Measurements from ENCODE around the gene HLCS.

HLCS gene

GRCh38 chr21:36790616-36791015 lies 175.9 kb downstream of the HLCS start:
- Histone ChIP-seq H3K4me3 (ENCODE audit: low read depth, low read length) (no peak overlapping the region), H3K4me1 (ENCODE audit: control insufficient read depth, insufficient read depth, low read length, unreplicated experiment) (no peaks in the 10 kb centered on the region), H3K36me3 (ENCODE audit: insufficient read depth, low read length) (no peaks in the 10 kb centered on the region), H3K27ac (ENCODE audit: low read depth, low read length) (no peak overlapping the region), H3K79me2 (ENCODE audit: control insufficient read depth, insufficient read depth, low read length, unreplicated experiment) (no peaks in the 10 kb centered on the region), H3K27me3 (ENCODE audit: insufficient read depth, low read length) (no peaks in the 10 kb centered on the region), H2AFZ (ENCODE audit: low read length, unreplicated experiment) (no peak overlapping the region)

DNA sequence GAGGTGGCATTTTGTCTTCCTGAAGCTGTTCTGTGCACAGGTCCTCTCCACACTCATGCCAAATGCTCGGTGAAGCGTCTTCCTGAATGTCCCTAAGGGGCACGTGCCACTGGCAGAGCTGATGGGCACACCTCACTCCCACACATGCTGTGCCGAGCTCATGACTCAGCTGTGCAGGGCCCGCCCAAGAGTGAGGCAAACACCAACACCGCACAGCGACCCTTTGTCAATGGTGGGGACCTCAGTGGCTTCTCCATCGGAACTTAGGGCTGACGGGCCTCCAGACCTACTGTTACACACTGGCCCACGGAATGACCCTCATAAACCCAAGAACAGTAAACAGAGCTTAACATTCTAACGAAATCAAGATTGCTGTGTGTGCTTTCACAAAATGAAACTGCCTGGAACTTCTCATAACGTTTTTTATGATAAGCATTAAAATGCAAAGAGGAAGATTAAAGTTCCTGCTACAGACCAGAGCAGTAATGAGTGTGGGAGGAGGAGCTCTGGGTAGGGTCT lies 178.3 kb downstream of the HLCS start:
- H3K4me1 ChIP-seq (ENCODE audit: control insufficient read depth, insufficient read depth, low read length, unreplicated experiment) = no peaks in the 10 kb centered on the region
- no peak overlapping the region for H3K27ac ChIP-seq (ENCODE audit: low read depth, low read length)
- H3K27me3 ChIP-seq (ENCODE audit: insufficient read depth, low read length) = no peaks in the 10 kb centered on the region
- H3K79me2 ChIP-seq (ENCODE audit: control insufficient read depth, insufficient read depth, low read length, unreplicated experiment) = no peaks in the 10 kb centered on the region
- no peak overlapping the region for H2AFZ ChIP-seq (ENCODE audit: low read length, unreplicated experiment)
- H3K36me3 ChIP-seq (ENCODE audit: insufficient read depth, low read length) = no peaks in the 10 kb centered on the region
- no peak overlapping the region for H3K4me3 ChIP-seq (ENCODE audit: low read depth, low read length)

GRCh38 chr21:36786186-36786585 lies 180.3 kb downstream of the HLCS start:
- no peaks in the 10 kb centered on the region for H3K36me3 ChIP-seq (ENCODE audit: insufficient read depth, low read length)
- no peaks in the 10 kb centered on the region for H3K79me2 ChIP-seq (ENCODE audit: control insufficient read depth, insufficient read depth, low read length, unreplicated experiment)
- no peak overlapping the region for H3K4me3 ChIP-seq (ENCODE audit: low read depth, low read length)
- no peaks in the 10 kb centered on the region for H3K27me3 ChIP-seq (ENCODE audit: insufficient read depth, low read length)
- no peaks in the 10 kb centered on the region for H3K4me1 ChIP-seq (ENCODE audit: control insufficient read depth, insufficient read depth, low read length, unreplicated experiment)
- H2AFZ ChIP-seq (ENCODE audit: low read length, unreplicated experiment) = no peak overlapping the region
- no peak overlapping the region for H3K27ac ChIP-seq (ENCODE audit: low read depth, low read length)

DNA sequence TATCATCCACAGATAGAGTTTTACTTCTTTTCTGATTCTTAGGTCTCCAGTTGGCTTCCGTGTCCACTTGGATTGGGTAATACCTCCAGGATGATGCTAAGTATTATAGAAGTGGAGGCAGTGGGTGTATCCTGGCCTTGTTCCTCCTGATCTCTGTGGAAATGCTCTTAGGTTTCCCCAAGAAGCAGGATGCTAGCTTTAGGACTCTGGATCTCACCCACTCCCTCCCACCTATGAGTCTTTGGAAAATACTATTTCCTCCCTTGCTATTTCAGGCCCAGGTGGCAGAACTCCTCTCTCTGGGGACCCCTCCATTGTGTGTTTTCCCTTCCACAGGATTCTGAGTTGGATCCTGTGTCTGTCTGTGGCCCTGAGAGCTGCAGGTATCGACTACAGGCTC lies 180.9 kb downstream of the HLCS start:
- Histone ChIP-seq H3K79me2 (ENCODE audit: control insufficient read depth, insufficient read depth, low read length, unreplicated experiment) (no peaks in the 10 kb centered on the region), H3K36me3 (ENCODE audit: insufficient read depth, low read length) (no peaks in the 10 kb centered on the region), H3K27me3 (ENCODE audit: insufficient read depth, low read length) (no peaks in the 10 kb centered on the region), H3K4me1 (ENCODE audit: control insufficient read depth, insufficient read depth, low read length, unreplicated experiment) (no peaks in the 10 kb centered on the region), H3K27ac (ENCODE audit: low read depth, low read length) (no peak overlapping the region), H3K4me3 (ENCODE audit: low read depth, low read length) (no peak overlapping the region), H2AFZ (ENCODE audit: low read length, unreplicated experiment) (no peak overlapping the region)

- no peaks in the 10 kb centered on the region for H3K79me2 ChIP-seq (ENCODE audit: control insufficient read depth, insufficient read depth, low read length, unreplicated experiment)
- no peak overlapping the region for H3K4me3 ChIP-seq (ENCODE audit: low read depth, low read length)
- no peak overlapping the region for H2AFZ ChIP-seq (ENCODE audit: low read length, unreplicated experiment)
- no peaks in the 10 kb centered on the region for H3K36me3 ChIP-seq (ENCODE audit: insufficient read depth, low read length)
- no peaks in the 10 kb centered on the region for H3K27me3 ChIP-seq (ENCODE audit: insufficient read depth, low read length)
- no peaks in the 10 kb centered on the region for H3K4me1 ChIP-seq (ENCODE audit: control insufficient read depth, insufficient read depth, low read length, unreplicated experiment)
- H3K27ac ChIP-seq (ENCODE audit: low read depth, low read length) = no peak overlapping the region
Observed at GRCh38 chr21:36784947-36785346, 181.5 kb downstream of the HLCS start.

GRCh38 chr21:36783612-36784374 lies 182.7 kb downstream of the HLCS start:
- H3K79me2 ChIP-seq (ENCODE audit: control insufficient read depth, insufficient read depth, low read length, unreplicated experiment) = no peaks in the 10 kb centered on the region
- H2AFZ ChIP-seq (ENCODE audit: low read length, unreplicated experiment) = no peak overlapping the region
- H3K4me3 ChIP-seq (ENCODE audit: low read depth, low read length) = no peak overlapping the region
- no peaks in the 10 kb centered on the region for H3K4me1 ChIP-seq (ENCODE audit: control insufficient read depth, insufficient read depth, low read length, unreplicated experiment)
- H3K27ac ChIP-seq (ENCODE audit: low read depth, low read length) = no peak overlapping the region
- H3K36me3 ChIP-seq (ENCODE audit: insufficient read depth, low read length) = no peaks in the 10 kb centered on the region
- H3K27me3 ChIP-seq (ENCODE audit: insufficient read depth, low read length) = no peaks in the 10 kb centered on the region

DNA sequence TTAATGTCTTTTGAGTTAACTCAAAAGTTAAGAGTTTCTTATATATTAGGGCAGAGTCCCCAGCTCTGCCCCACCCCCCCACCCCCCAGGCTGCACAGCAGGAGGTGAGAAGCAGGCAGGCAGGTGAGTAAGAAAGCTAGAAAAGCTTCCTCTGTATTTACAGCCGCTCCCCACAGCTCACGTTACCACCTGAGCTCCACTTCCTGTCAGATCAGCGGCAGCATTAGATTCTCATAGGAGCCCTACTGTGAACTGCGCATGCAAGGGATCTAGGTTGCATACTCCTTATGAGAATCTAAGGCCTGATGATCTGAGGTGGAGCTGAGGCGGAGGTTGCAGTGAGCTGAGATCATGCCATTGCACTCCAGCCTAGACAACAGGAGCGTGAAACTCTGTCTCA lies 185.6 kb downstream of the HLCS start:
- Histone ChIP-seq H3K4me3 (ENCODE audit: low read depth, low read length) (no peak overlapping the region), H3K36me3 (ENCODE audit: insufficient read depth, low read length) (no peaks in the 10 kb centered on the region), H2AFZ (ENCODE audit: low read length, unreplicated experiment) (no peak overlapping the region), H3K27ac (ENCODE audit: low read depth, low read length) (no peak overlapping the region), H3K4me1 (ENCODE audit: control insufficient read depth, insufficient read depth, low read length, unreplicated experiment) (no peaks in the 10 kb centered on the region), H3K27me3 (ENCODE audit: insufficient read depth, low read length) (no peaks in the 10 kb centered on the region), H3K79me2 (ENCODE audit: control insufficient read depth, insufficient read depth, low read length, unreplicated experiment) (no peaks in the 10 kb centered on the region)

- peaks cover 6% of the 10 kb centered on the region for H3K4me1 ChIP-seq (ENCODE audit: control insufficient read depth, insufficient read depth, low read length, unreplicated experiment)
- no peak overlapping the region for H3K27ac ChIP-seq (ENCODE audit: low read depth, low read length)
- no peak overlapping the region for H3K4me3 ChIP-seq (ENCODE audit: low read depth, low read length)
- no peaks in the 10 kb centered on the region for H3K79me2 ChIP-seq (ENCODE audit: control insufficient read depth, insufficient read depth, low read length, unreplicated experiment)
- no peaks in the 10 kb centered on the region for H3K36me3 ChIP-seq (ENCODE audit: insufficient read depth, low read length)
- H3K27me3 ChIP-seq (ENCODE audit: insufficient read depth, low read length) = no peaks in the 10 kb centered on the region
- no peak overlapping the region for H2AFZ ChIP-seq (ENCODE audit: low read length, unreplicated experiment)
Observed at GRCh38 chr21:36776981-36777617, 189.4 kb downstream of the HLCS start.

DNA sequence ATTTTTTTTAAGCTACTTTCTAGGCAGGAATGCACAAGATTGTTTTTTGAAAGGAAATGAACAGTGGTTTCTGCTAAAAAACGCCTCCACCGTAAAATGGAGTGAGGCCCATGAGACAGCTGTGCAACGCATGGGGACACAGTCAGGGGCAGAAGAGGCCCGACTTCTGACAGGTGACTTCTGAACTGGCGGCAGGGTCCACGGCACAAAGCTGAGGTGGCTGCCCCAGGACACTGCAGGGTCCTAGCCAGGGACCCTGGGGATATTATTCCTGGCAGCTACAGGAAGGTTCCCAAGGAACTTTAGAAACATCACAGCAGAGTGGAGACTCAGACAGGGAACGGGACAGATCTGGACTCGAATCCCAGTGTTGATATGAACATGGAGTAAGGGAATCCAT lies 192.5 kb downstream of the HLCS start:
- no peaks in the 10 kb centered on the region for H3K36me3 ChIP-seq (ENCODE audit: insufficient read depth, low read length)

GRCh38 chr21:36773117-36773516 lies 193.4 kb downstream of the HLCS start:
- Histone ChIP-seq H3K27ac (ENCODE audit: low read depth, low read length) (no peak overlapping the region), H3K79me2 (ENCODE audit: control insufficient read depth, insufficient read depth, low read length, unreplicated experiment) (no peaks in the 10 kb centered on the region), H3K4me1 (ENCODE audit: control insufficient read depth, insufficient read depth, low read length, unreplicated experiment) (peaks cover 6% of the 10 kb centered on the region), H3K4me3 (ENCODE audit: low read depth, low read length) (no peak overlapping the region), H2AFZ (ENCODE audit: low read length, unreplicated experiment) (no peak overlapping the region), H3K27me3 (ENCODE audit: insufficient read depth, low read length) (no peaks in the 10 kb centered on the region), H3K36me3 (ENCODE audit: insufficient read depth, low read length) (no peaks in the 10 kb centered on the region)

More for the DNA sequence above, 192.5 kb downstream of the HLCS start:
- Histone ChIP-seq H3K27me3 (ENCODE audit: insufficient read depth, low read length) (no peaks in the 10 kb centered on the region), H3K4me3 (ENCODE audit: low read depth, low read length) (no peak overlapping the region), H3K27ac (ENCODE audit: low read depth, low read length) (no peak overlapping the region), H3K4me1 (ENCODE audit: control insufficient read depth, insufficient read depth, low read length, unreplicated experiment) (peaks cover 6% of the 10 kb centered on the region), H2AFZ (ENCODE audit: low read length, unreplicated experiment) (no peak overlapping the region), H3K79me2 (ENCODE audit: control insufficient read depth, insufficient read depth, low read length, unreplicated experiment) (no peaks in the 10 kb centered on the region)
